HEK293 (cell line): ENCODE measurements around the gene ANGPTL8.

Experiments used
- CTCF ChIP-seq: fragments of 450-650 bp; formaldehyde crosslinking; IDR thresholded peaks from 2 replicates; pipeline ENCODE4 v1.5.1; 2016; ENCODE audit warnings: missing biosample characterization, missing genetic modification characterization
- HOXA7 ChIP-seq: sonication (generic); formaldehyde crosslinking; IDR thresholded peaks from 2 replicates; pipeline ENCODE4 v1.8.1; 2022; ENCODE audit warnings: missing genetic modification reagents, borderline replicate concordance
- YY1 ChIP-seq: fragments of 450-650 bp; formaldehyde crosslinking; IDR thresholded peaks from 2 replicates; pipeline ENCODE4 v1.5.1; 2018; ENCODE audit warnings: missing biosample characterization, missing genetic modification characterization
- ZBTB10 ChIP-seq: fragments of 450-650 bp; formaldehyde crosslinking; IDR thresholded peaks from 2 replicates; pipeline ENCODE4 v1.5.1; 2016; ENCODE audit warnings: missing biosample characterization, missing genetic modification characterization
- ZNF138 ChIP-seq: fragments of 450-650 bp; formaldehyde crosslinking; IDR thresholded peaks from 2 replicates; pipeline ENCODE4 v1.5.1; 2016; ENCODE audit warnings: missing biosample characterization, missing genetic modification characterization, borderline replicate concordance
- ZNF311 ChIP-seq: fragments of 450-650 bp; formaldehyde crosslinking; IDR thresholded peaks from 2 replicates; pipeline ENCODE4 v1.5.1; 2017; ENCODE audit warnings: missing biosample characterization, missing genetic modification characterization, borderline replicate concordance
- ZNF394 ChIP-seq: fragments of 450-650 bp; formaldehyde crosslinking; IDR thresholded peaks from 2 replicates; pipeline ENCODE4 v1.5.1; 2016; ENCODE audit warnings: missing biosample characterization, missing genetic modification characterization, mild to moderate bottlenecking, moderate library complexity, borderline replicate concordance
- ZNF449 ChIP-seq: fragments of 450-650 bp; formaldehyde crosslinking; IDR thresholded peaks from 2 replicates; pipeline ENCODE4 v1.5.1; 2017; ENCODE audit warnings: missing biosample characterization, mild to moderate bottlenecking, missing genetic modification characterization, moderate library complexity
- ZNF558 ChIP-seq: fragments of 450-650 bp; formaldehyde crosslinking; IDR thresholded peaks from 2 replicates; pipeline ENCODE4 v1.5.1; 2016; ENCODE audit warnings: missing biosample characterization, missing genetic modification characterization

DNA sequence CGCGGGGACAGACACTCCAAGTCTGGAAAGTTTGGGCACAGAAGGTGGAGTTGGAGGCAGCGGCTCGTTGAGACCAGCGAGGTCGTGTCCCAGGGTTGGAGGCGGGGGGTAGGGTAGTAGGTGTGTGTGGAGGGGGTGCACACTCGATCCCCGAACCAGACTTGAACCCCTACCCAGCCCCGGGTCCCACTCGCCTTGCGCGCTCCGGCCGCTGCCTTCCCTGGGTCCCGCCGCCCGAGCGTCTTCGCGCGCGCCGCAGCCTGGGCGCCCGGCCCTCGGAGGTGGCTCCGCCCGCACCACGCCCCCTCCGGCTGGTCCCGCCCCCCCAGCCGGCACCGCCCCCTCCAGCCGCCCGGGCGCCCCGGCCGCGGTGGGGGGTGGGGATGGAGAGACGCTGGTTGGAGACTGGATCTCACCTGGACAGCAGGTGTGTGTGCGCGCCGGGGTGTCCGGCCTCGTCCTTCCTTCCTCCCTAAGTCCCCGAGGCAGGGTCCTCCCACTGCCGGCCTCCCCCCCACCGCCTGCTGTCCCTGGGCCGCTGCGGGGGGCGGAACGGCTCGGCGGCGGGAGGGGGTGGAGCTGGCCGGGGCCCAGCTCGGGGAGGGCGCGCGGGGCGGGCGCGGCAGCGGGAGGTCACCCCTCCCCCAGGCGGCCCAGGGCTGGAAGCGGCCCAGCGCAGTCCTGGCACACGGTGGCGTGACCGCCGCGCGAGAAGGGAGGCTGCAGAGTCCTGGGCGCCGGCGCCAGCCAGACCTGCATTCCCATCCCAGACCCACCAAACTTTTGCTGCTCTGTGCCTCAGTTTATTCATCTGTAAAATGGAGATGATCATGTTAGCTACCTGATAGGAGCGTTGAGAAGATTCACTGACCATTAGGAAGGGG is 41.9 kb upstream of the ANGPTL8 start, which contains the start of gene KANK2:
- TF ChIP-seq CTCF (tag by site-specific recombination) (peak; percentile 35; the same call in 1 of the 2 replicates), HOXA7 (no peak), ZNF394 (tag by site-specific recombination) (no peak), ZNF558 (tag by site-specific recombination) (no peak), YY1 (no peak), ZNF138 (no peak), ZBTB10 (tag by site-specific recombination) (peak; percentile 60; the same call in 1 of the 2 replicates), ZNF449 (no peak), ZNF311 (tag by site-specific recombination) (no peak)
